Fibroblast of the conjunctiva (primary cell): Measurements from ENCODE around the gene LRG1.
A peak's percentile ranks its signal among the peaks of the same experiment; 100 is the strongest.
"Not testable (repeated sequence)": the region's sequence is repeated elsewhere in the genome, so short reads cannot be mapped to it uniquely, and the experiment has no call there.

Experiments used
- DNase-seq: peaks from one replicate; pipeline ENCODE4 v3.0.0-alpha.2; 2010; ENCODE audit warnings: low read depth

The LRG1 gene

GRCh38 chr19:4550479-4551050 lies 10.7 kb upstream of the LRG1 start:
- DNase-seq, result no peak

GRCh38 chr19:4550018-4550417 lies 10.2 kb upstream of the LRG1 start:
- DNase-seq, result no peak

- no peak for DNase-seq
These were observed 8.4 kb upstream of the LRG1 start for GRCh38 chr19:4548238-4548584.

GRCh38 chr19:4547303-4548237 lies 7.7 kb upstream of the LRG1 start:
- DNase-seq, result no peak

- DNase-seq, result no peak
These were observed 4.2 kb upstream of the LRG1 start for GRCh38 chr19:4543842-4544647.

GRCh38 chr19:4542896-4543841 lies 3.3 kb upstream of the LRG1 start:
- no peak for DNase-seq

- DNase-seq, result not testable (repeated sequence)
These were observed 1.9 kb upstream of the LRG1 start for GRCh38 chr19:4541806-4542145.

GRCh38 chr19:4541114-4541805 lies 1.4 kb upstream of the LRG1 start:
- no peak for DNase-seq

GRCh38 chr19:4539169-4539692 lies 605 bp downstream of the LRG1 start:
- no peak for DNase-seq

GRCh38 chr19:4538601-4538954 lies 1.3 kb downstream of the LRG1 start:
- DNase-seq, result no peak

GRCh38 chr19:4537953-4538600 lies 1.8 kb downstream of the LRG1 start:
- no peak for DNase-seq

GRCh38 chr19:4536798-4537197 lies 3.0 kb downstream of the LRG1 start:
- DNase-seq, result no peak

GRCh38 chr19:4534836-4535658 lies 4.8 kb downstream of the LRG1 start, which contains the start of gene PLIN5:
PLIN5 (minus strand) TSS chr19:4535224; CDS start chr19:4534074, 1,150 bp downstream.
- peak; percentile 46 for DNase-seq

- DNase-seq, result no peak
These were observed 5.9 kb downstream of the LRG1 start for GRCh38 chr19:4533835-4534424.

- DNase-seq, result no peak
These were observed 6.5 kb downstream of the LRG1 start for GRCh38 chr19:4533334-4533733.

GRCh38 chr19:4531562-4532165 lies 8.2 kb downstream of the LRG1 start:
- DNase-seq, result no peak

GRCh38 chr19:4529924-4530522 lies 9.8 kb downstream of the LRG1 start:
- DNase-seq, result no peak

- DNase-seq, result no peak
These were observed 11.0 kb downstream of the LRG1 start for GRCh38 chr19:4528843-4529242.
